ENCODE results near the gene NUDT22.
A peak's percentile ranks its signal among the peaks of the same experiment; 100 is the strongest.

Gene NUDT22

GRCh38 chr11:64225608-64226506 lies at the start of gene NUDT22, which contains the start of gene TRPT1:
Gene NUDT22 (plus strand): TSS chr11:64226274. CDS start chr11:64226653, 379 bp downstream.
Gene TRPT1 (minus strand): TSS chr11:64226186. CDS start chr11:64225860, 326 bp downstream.
- DNase-seq, result peak; percentile 92

GRCh38 chr11:64176751-64177150 lies 49.3 kb upstream of the NUDT22 start:
- no peak for DNase-seq

- DNase-seq, result no peak
Observed at GRCh38 chr11:64178203-64178602, 47.9 kb upstream of the NUDT22 start.

GRCh38 chr11:64178951-64179639 lies 47.0 kb upstream of the NUDT22 start:
- no peak for DNase-seq

- DNase-seq, result no peak
Observed at GRCh38 chr11:64180891-64181290, 45.2 kb upstream of the NUDT22 start.

GRCh38 chr11:64181506-64182411 lies 44.3 kb upstream of the NUDT22 start:
- peak; percentile 92 for DNase-seq

GRCh38 chr11:64183890-64184289 lies 42.2 kb upstream of the NUDT22 start:
- no peak for DNase-seq

- DNase-seq, result peak; percentile 90
Observed at GRCh38 chr11:64185175-64185692, 40.8 kb upstream of the NUDT22 start.

GRCh38 chr11:64185693-64186491 lies 40.2 kb upstream of the NUDT22 start, which contains the start of gene STIP1:
Gene STIP1 (plus strand): TSS chr11:64186171. CDS start chr11:64186262, 91 bp downstream.
- DNase-seq, result peak; percentile 100

- DNase-seq, result no peak
Observed at GRCh38 chr11:64186492-64187165, 39.4 kb upstream of the NUDT22 start.

- DNase-seq, result no peak
Observed at GRCh38 chr11:64192434-64192833, 33.6 kb upstream of the NUDT22 start.

- no peak for DNase-seq
Observed at GRCh38 chr11:64196626-64197025, 29.4 kb upstream of the NUDT22 start.

- no peak for DNase-seq
Observed at GRCh38 chr11:64198511-64198910, 27.6 kb upstream of the NUDT22 start.

- no peak for DNase-seq
Observed at GRCh38 chr11:64201543-64201942, 24.5 kb upstream of the NUDT22 start.

- no peak for DNase-seq
Observed at GRCh38 chr11:64202992-64203391, 23.1 kb upstream of the NUDT22 start.

GRCh38 chr11:64203421-64204079 lies 22.5 kb upstream of the NUDT22 start:
- no peak for DNase-seq

GRCh38 chr11:64204080-64204440 lies 22.0 kb upstream of the NUDT22 start:
- no peak for DNase-seq

- DNase-seq, result peak; percentile 88
Observed at GRCh38 chr11:64204464-64204989, 21.5 kb upstream of the NUDT22 start.

- DNase-seq, result no peak
Observed at GRCh38 chr11:64206457-64207255, 19.4 kb upstream of the NUDT22 start, which contains the start of gene FERMT3. Gene FERMT3 (plus strand): TSS chr11:64206721. CDS start chr11:64207365, 644 bp downstream.
